ENCODE data around the gene FAM229B.
"Not testable (repeated sequence)": the region's sequence is repeated elsewhere in the genome, so short reads cannot be mapped to it uniquely, and the experiment has no call there.

The FAM229B gene

DNA sequence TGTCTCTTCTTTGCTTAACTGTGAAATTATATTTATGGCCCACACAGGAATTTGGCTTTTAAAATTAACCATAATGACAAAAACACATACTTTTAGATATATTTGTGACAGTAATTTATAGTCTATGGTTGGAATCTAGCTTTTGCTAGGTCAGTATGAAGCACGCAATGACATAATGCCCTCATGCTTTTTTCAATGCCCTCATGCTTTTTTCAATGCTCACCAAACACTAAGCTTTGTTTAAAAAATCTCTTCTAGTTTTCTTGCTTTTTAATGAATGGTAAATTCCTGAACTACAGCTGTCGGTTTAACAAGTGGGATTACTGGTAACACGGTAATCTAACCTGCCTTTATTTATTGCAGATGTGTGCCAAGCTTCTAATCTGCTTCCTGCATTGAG lies 20.8 kb upstream of the FAM229B start:
- no peak overlapping the region for H3K27ac ChIP-seq
- TF ChIP-seq, protein P1, sequence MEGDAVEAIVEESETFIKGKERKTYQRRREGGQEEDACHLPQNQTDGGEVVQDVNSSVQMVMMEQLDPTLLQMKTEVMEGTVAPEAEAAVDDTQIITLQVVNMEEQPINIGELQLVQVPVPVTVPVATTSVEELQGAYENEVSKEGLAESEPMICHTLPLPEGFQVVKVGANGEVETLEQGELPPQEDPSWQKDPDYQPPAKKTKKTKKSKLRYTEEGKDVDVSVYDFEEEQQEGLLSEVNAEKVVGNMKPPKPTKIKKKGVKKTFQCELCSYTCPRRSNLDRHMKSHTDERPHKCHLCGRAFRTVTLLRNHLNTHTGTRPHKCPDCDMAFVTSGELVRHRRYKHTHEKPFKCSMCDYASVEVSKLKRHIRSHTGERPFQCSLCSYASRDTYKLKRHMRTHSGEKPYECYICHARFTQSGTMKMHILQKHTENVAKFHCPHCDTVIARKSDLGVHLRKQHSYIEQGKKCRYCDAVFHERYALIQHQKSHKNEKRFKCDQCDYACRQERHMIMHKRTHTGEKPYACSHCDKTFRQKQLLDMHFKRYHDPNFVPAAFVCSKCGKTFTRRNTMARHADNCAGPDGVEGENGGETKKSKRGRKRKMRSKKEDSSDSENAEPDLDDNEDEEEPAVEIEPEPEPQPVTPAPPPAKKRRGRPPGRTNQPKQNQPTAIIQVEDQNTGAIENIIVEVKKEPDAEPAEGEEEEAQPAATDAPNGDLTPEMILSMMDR (IDR thresholded peaks at IDR 0.05) = no peak
- TF ChIP-seq ZFX (IDR thresholded peaks at IDR 0.05; ENCODE audit: borderline replicate concordance) = no peak

DNA sequence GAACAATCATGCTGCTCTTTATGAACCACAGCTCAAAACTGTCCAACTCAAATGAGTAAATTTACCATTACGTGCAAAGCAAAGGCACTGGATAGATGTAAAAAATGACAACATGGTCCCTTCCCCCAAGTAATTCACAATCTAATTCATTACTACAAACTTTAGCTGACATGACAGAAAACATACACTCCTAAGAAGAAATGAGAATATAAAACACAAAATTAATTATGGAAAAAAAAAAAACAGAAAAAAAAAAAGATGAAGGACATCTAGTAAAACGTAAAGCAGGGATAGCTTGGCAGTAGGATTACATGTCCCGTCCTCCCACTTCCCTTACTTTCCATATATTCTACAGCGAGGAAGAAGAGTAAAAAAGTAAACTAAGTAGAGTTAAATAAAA lies 5.8 kb upstream of the FAM229B start:
- no peak overlapping the region for H3K27ac ChIP-seq
- TF ChIP-seq, protein P1 (IDR thresholded peaks at IDR 0.05) = no peak
- no peak for TF ChIP-seq ZFX (IDR thresholded peaks at IDR 0.05; ENCODE audit: borderline replicate concordance)

DNA sequence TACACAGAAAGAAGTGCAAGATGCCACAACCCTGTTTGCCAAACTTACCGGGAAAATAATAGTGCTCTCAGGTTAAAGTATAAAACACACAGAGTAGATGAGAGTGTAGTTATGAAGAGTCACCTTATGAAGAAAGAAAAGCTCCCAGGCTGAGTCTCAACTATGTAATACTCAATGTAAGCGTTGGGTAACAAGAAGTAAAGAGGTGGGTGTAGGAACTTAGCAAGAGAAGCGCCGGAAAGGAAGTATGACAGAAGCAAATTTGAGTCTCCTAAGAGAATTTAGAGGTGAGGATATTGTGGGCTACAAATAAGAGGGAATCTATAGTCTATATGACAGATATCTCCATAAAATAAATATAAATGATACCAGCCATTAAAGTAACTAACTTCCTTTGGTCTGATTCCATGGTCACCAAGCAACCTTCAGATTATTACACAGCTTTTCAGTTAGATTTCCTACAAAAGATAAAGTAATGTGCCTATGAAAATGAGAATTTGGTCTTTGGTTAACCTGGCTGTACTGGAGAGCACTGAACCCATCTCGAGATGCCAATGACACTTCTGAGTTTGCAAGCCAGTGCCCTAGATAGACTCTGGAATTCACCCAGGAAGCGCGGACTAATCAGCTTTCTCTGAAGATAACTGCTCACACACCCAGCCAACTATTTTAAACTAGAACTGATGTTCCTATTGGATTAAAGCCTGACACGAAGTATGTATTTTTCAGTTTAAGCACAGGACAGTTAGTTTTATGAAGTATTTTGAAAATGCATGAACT lies 1.9 kb upstream of the FAM229B start:
- no peak for TF ChIP-seq ZFX (IDR thresholded peaks at IDR 0.05; ENCODE audit: borderline replicate concordance)
- TF ChIP-seq, protein P1 (IDR thresholded peaks at IDR 0.05) = no peak
- H3K27ac ChIP-seq = no peak overlapping the region

- TF ChIP-seq, protein P1 (IDR thresholded peaks at IDR 0.05) = peak; percentile 41; the same call in 1 of the 2 replicates
- no peak for TF ChIP-seq ZFX (IDR thresholded peaks at IDR 0.05; ENCODE audit: borderline replicate concordance)
- H3K27ac ChIP-seq = peak overlapping the region; percentile 62
These were observed 651 bp upstream of the FAM229B start for GRCh38 chr6:112086744-112087135.

- TF ChIP-seq, protein P1 (IDR thresholded peaks at IDR 0.05) = no peak
- TF ChIP-seq ZFX (IDR thresholded peaks at IDR 0.05; ENCODE audit: borderline replicate concordance) = no peak
- peak overlapping the region; percentile 62; the same call in 1 of the 2 replicates for H3K27ac ChIP-seq
These were observed 525 bp downstream of the FAM229B start for GRCh38 chr6:112087916-112088315.

GRCh38 chr6:112096901-112097300 lies 9.5 kb downstream of the FAM229B start:
- no peak for TF ChIP-seq ZFX (IDR thresholded peaks at IDR 0.05; ENCODE audit: borderline replicate concordance)
- TF ChIP-seq, protein P1 (IDR thresholded peaks at IDR 0.05) = no peak

DNA sequence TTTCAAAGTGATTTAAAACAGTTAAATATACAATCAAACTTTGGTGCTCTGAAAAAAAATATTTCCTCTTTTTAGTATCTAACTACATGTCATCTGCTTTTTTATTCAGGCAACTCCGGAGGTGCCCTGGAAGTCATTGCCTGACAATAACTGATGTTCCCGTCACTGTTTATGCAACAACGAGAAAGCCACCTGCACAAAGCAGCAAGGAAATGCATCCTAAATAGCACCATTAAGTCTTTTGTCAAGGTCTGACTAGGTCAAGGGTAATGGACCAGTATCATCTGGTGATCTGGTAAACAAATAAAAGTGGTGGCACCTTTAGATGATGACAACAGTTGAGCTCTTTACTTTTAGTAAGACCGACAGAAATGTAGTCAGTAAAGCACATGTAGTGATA lies 13.2 kb downstream of the FAM229B start:
- TF ChIP-seq, protein P1 (IDR thresholded peaks at IDR 0.05) = no peak
- TF ChIP-seq ZFX (IDR thresholded peaks at IDR 0.05; ENCODE audit: borderline replicate concordance) = no peak
- no peak overlapping the region for H3K27ac ChIP-seq

More at GRCh38 chr6:112096901-112097300, 9.5 kb downstream of the FAM229B start:
- H3K27ac ChIP-seq = no peak overlapping the region

DNA sequence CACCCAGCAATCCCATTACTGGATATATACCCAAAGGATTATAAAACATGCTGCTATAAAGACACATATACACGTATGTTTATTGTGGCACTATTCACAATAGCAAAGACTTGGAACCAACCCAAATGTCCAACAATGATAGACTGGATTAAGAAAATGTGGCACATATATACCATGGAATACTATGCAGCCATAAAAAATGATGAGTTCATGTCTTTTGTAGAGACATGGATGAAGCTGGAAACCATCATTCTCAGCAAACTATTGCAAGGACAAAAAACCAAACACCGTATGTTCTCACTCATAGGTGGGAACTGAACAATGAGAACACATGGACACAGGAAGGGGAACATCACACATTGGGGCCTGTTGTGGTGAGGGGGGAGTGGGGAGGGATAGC lies 18.6 kb downstream of the FAM229B start:
- H3K27ac ChIP-seq = not testable (repeated sequence)
